HG02642 (cell line): Measurements from ENCODE around the gene NALCN.
"Not testable (repeated sequence)": the region's sequence is repeated elsewhere in the genome, so short reads cannot be mapped to it uniquely, and the experiment has no call there.

ENCODE experiments used
- ATAC-seq: cut with Tn5 transposase; IDR thresholded peaks from one replicate; pipeline ENCODE4 v1.9.1; 2021; ENCODE audit warnings: mild to moderate bottlenecking; ENCODE audit not compliant: unreplicated experiment, poor library complexity

NALCN gene

DNA sequence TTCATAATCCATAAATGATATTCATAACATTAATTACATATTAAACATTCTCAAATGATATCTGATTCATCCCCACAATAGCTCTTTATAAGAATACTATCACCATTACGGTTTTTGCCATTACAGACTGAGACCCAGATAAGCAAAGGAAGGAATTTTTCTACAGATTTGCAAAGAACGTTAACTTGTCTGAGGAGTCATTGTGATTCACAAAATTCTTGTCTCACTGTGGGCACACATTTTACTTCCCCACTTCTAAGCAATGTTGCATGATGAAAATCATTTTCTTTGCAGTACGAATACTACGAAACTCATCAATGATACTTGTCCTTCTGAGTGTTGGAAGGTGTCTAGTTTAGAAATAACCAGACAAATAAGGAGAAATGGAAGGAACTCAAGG lies 70.1 kb downstream of the NALCN start:
- no peak for ATAC-seq

DNA sequence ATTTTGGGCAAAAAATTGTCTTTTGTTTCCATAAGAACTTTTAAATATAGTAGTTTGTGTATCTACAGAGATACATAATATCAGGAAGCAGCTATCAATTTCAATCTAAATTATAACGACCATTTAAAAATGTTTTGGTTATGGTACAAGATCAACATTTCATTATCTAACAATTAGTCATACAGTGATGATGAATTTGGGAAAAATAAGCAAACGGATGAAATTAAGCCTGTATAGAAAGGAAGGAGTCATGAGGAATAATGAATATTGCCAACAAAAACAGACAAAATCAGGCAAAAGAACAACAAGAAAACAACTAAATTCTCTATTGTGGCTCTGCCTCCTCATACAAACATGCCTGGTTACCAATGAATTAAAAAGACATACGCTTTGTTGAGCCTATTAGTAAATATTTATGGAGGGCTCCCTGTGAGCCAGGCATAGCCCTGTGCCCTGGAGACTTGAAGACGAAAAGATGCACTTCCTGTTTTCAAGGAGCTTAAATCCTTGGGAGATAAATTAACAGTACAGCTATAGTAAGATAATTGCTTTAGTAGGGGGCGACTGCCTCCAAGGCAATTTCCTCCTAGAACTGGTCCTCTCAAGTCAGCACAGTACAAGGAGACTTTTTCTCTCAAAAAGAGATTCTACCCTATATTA lies 73.0 kb downstream of the NALCN start:
- no peak for ATAC-seq

- ATAC-seq: no peak
Observed at GRCh38 chr13:101341464-101341863, 74.8 kb downstream of the NALCN start.

- ATAC-seq: no peak
Observed at GRCh38 chr13:101339202-101339601, 77.1 kb downstream of the NALCN start.

DNA sequence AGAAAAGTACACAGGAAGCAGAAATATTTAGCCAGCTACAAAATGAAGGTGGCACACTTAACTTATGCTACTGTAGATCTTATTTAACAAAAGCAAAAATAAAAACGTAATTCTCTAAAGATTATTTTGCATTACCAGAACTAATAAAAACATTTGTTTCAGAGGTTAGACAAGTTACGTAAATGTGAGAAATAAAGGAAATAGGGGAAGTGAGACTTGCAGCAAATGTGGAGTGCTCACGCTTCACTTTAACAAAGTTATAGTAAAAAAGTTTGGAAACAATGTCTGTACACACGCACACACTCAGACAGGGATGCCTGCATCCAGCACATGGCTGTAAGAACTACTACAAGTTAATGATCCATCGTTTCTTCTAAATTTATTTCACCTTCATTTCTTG lies 83.7 kb downstream of the NALCN start:
- no peak for ATAC-seq

GRCh38 chr13:101331731-101332130 lies 84.6 kb downstream of the NALCN start:
- no peak for ATAC-seq

DNA sequence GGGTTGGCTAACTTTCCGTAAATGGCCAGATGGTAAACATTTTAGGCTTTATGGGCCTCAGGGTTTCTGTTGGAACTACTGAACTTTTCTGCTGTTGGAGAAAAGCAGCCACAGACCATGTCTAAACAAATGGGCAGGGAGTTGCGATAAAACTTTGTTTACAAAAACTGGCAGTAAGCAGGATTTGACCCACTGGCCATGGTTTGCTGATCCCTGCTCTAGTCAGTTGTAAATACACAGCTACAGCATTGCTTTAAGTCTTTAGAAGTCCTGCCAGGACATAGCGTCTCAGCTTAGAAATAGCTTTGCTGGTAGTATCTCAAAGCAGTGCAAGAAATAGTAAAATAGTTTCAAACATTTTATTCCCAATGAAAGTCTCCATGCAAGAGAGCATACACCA lies 88.4 kb downstream of the NALCN start:
- no peak for ATAC-seq

DNA sequence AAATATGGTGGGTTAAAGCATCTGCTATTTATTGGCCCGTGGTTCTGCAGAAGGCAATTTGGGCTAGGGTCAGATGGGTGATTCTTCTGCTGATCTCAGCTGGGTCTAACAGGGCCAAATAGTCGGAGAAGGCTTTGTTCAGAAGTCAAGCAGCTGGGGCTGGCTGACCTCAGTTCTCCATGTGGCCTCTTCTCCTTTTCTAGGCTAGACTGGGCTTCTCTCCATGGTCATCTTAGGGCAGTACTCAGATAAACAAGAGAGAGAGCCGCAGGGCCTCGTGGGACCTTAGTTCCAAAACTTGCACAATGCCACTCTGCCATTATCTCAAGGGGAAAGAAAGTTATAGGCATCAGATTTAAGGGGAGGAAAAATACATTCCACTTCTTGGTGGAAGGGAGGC lies 89.6 kb downstream of the NALCN start:
- no peak for ATAC-seq

DNA sequence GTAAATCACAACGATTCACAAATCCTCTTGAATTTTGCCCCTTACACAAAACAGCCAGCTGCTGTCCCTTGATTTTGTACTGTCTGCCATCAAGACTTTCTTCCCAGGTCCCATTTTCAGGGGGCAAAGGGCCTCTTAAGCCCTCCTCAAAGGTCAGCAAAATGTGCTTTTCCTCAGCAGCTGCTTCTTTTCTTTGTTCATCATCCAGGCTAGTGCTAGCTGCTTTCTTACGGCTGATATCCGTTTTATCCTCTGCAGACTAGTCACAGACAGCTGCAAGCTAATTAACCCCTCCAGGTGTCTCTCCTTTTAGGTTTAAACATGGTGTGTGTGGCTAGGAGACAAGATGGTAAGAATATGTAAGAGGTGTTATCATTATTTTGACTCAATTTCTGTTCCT lies 90.9 kb downstream of the NALCN start:
- ATAC-seq: no peak

GRCh38 chr13:101323601-101324000 lies 92.7 kb downstream of the NALCN start:
- ATAC-seq: no peak

- no peak for ATAC-seq
Observed at GRCh38 chr13:101317986-101318523, 98.3 kb downstream of the NALCN start.

- not testable (repeated sequence) for ATAC-seq
Observed at GRCh38 chr13:101313479-101313878, 102.8 kb downstream of the NALCN start.

- ATAC-seq: no peak
Observed at GRCh38 chr13:101309014-101309619, 107.2 kb downstream of the NALCN start.

DNA sequence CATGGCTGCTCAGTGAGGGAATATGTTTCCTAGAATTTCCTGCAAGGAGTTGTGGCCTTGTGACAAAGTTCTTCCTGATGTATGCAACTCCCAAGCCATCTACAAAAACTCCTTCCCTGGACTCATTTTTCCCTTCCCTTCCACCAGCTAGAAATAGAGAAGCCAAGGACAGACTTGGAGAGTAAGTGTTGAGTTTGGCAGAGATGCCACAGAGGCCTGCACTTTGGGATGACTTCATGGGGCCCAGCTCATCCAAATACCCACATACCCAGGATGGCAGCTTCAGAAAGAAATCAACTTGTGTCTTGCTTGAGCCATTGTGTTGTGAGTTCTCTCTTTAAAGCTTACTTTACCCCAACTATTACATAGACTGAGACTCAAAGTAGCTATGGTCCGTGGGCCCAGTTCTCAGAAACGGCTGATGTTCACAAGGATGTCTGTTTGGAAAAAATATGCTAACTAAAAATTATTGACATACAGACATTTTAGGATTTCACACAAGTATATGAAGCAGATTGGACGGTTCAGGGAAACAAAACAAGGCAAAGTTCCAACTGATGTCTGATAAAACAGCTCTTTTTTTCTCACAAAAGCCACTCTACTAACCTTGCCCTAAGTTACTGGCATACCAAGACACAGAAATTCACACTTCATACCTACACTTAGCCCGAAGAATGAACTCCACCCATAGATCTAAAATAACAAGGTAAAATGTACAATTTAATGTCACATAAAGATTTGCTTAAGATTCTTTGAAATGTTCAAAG lies 107.9 kb downstream of the NALCN start:
- ATAC-seq: no peak

- ATAC-seq: no peak
Observed at GRCh38 chr13:101307181-101307701, 109.1 kb downstream of the NALCN start.

DNA sequence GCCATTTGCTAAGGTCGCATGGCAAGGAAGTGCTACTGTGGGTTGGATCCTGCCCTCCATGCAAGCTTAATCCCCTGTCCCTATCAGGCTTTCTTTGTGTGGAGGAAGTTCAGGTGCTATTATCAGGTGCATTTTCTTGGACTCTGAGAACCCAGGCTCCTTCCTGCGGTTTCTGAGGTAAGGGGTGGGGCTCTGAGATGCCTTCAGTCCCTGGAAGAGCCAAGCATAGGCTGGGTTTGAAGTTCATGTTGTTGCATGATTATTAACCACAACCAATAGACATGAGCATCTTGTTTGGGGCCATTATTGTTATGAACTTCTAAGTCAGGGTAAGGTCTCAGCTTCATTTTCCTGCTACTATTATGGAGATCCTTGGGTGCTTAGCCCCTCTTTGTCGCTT lies 109.5 kb downstream of the NALCN start:
- ATAC-seq: no peak

DNA sequence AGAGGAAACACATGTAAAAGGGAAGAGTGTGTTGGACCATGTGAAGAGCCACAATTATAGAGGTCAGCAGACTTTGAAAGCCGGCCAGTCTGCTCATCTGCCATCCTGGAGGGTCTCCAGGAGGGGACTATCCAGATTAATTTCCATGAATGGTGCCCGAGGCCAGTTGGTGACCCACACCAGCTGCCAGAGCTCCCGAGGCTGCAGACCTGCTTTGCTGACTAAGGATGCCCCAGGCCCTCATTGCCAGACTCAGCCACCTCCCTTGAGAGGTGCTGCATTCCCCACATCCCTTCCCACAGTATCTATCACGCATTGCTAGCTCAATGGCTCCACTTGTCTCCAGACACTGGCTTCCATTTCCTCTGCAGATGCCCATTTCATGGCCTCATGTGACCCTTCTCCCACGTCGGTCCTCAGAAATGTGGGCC lies 110.3 kb downstream of the NALCN start:
- ATAC-seq: no peak

- ATAC-seq: no peak
Observed at GRCh38 chr13:101303521-101303920, 112.8 kb downstream of the NALCN start.

DNA sequence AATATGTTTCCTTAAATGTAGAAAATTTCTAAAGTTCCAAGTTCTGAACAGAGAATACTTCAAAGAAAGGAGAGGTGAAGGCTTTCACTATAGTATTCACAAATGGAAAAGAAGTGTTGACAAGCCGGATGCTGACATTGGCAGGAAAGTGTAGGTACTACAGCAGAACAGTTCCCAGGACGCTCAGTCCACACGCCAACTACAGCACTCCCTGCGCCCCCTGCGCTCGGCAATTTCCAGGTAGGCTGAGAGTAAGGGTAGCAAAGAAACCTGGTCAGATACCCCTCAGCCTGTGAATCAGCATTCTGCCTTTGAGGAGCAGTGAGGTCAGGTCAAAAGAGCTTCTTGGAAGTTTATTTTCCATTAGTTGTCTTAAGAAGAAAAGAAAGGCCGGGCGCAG lies 115.3 kb downstream of the NALCN start:
- ATAC-seq: no peak

DNA sequence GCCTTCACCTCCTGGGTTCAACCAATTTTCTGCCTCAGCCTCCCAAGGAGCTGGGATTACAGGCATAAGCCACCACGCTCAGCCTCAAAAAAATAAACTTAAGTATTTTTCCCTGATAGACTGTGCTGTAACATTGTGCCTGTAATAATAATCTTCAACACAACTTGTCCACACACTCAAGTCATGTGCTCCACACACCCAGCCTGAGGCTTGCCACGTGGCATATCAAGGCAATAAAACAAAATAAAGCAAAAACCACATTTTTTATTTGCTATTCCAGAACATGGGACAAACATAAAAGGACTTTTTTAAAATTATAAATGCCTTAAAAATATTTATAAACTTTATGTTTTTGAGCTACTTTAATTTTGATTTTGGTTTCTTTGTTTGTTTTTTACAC lies 115.8 kb downstream of the NALCN start:
- no peak for ATAC-seq

DNA sequence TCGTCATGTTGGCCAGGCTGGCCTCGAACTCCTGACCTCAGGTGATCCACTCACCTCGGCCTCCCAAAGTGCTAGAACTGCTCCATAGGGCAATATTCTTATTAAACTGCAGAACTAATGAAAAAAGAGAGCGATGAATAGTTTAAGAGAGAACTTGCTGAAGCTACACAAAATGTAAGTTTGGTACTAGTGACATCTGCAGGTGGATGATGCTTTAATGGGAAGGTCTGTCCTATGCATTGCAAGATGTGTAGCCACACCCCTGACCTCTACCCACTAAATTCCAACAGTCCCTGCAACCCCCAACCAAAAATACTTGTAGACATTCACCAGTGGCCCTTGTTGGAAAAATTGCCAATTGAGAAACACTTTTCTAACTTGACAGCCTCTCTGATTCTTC lies 117.8 kb downstream of the NALCN start:
- ATAC-seq: no peak
